GM21526 (cell line): ENCODE measurements around the gene IFITM10.

Experiments used
- ATAC-seq: cut with Tn5 transposase; IDR thresholded peaks from one replicate; pipeline ENCODE4 v1.9.1; 2021; ENCODE audit warnings: moderate library complexity; ENCODE audit not compliant: unreplicated experiment, low FRiP score

The IFITM10 gene

DNA sequence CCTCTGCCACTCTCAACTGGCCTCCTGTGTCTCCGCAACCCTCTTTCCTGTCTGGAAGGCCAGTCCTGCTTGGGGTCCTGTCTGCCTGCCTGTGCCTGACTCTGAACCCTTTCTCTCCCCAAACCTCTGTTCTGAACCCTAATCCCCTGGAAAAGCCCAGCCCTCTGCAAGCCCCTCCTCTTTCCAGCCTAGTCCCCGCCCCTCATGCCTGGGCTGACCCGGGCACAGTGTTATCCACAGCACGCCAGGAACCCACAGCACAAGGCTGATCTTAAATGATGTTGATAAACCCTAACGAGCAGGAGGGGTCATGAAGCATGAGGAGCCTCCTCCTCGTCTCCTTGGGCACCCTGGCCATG lies at the start of gene IFITM10:
TSS of gene IFITM10 (minus strand) at position 115 of the 359 bp plus-strand sequence. CDS start 153 bp downstream, outside the sequence.
- no peak for ATAC-seq

DNA sequence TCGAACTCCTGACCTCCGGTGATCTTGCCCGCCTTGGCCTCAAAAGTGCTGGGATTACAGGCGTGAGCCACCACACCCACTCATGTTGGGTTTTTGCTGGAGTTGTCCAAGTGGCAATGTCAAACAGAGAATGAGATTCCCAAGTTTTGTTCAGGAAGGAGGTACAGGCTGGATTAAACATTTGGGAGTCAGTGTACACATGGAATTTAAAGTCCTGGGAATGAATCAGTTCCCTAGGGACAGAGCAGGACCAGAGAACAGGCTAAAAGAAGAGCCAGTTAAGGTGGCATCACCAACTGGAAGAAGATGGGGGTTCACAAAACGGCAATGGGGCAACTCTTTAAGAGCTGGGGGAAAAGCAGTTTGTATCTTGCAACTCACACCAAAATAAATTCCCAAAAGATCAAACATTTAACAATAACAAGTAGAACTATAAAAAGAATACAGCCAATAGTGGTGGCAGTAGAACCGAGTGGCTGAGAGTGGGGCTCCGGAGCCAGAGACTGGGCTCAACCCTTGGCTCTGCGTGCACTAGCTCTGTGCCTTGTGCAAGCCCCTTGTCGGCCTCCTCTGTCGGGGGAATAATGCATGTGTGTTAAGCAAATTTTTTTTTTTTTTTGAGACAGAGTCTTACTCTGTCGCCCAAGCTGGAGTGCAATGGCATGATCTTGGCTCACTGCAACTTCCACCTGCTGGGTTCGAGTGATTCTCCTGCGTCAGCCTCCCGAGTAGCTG lies 47.2 kb upstream of the IFITM10 start:
- no peak for ATAC-seq

DNA sequence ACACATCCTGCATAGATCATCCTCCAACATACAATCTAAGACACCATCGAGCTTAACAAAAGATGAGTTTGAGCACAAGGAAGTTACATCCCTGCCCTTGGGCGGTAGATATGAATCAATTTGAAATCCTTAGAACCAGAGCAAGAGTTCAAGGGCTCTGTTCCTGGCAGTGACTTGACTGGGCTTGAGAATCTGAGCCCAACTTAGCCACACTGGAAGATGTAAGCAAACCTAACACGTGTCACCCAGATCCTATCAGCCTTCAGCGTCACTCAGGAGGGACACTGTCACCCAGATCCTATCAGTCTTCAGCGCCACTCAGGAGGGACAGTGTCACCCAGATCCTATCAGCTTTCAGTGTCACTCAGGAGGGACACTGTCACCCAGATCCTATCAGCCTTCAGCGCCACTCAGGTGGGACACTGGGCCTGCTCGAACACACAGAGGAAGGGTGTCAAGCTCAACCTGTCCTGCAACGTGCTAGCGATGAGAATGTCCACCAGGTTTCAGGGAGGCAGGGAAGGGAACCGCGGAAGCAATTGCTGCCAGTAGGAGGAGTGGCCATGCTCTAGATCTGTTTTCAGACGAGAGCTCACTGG lies 46.1 kb upstream of the IFITM10 start:
- no peak for ATAC-seq

DNA sequence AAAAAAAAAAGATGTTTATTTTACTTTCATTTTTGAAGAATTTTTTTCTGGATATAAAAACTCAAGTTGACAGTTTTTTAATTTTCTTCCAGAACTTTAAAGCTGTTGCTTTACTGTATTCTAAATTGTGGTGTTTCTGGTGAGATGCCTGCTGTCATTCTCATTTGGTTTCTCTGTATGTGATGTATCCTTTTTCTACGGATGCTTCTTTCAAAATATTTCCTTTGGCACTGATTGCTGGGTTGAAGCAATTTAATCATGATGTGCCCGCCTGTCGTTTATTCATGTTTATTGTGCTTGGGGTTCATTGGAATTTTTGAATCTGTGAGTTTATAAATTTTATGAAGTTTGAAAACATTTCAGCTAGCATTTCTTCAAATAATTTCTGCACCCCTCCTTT lies 42.7 kb upstream of the IFITM10 start:
- ATAC-seq: no peak

DNA sequence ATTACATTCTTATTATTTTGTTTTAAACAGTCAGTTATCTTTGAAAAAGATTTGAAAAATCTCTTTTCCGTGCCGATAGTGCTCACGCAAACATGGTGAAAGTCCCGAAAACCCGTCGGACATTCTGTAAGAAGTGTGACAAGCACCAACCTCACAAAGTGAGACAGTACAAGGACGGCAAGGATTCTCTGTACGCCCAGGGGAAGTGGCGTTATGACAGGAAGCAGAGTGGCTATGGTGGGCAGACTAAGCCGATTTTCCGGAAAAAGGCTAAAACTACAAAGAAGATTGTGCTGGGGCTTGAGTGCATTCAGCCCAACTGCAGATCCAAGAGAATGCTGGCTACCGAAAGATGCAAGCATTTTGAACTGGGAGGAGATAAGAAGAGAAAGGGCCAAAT lies 42.1 kb upstream of the IFITM10 start:
- no peak for ATAC-seq

DNA sequence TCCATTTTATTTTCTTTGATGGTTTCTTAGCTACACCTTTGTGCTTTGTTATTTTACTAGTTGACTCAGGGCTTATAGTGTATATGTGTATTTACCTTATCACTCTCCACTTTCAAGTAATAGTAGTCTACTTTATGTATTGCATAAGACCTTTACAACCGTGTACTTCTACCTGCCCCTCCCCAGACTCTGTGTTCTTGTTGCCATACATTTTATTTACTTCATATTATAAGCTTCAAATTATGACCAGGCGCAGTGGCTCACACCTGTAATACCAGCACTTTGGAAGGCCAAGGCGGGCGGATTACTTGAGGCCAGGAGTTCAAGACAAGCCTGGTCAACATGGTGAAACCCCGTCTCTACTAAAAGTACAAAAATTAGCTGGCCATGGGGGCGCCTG lies 41.5 kb upstream of the IFITM10 start:
- no peak for ATAC-seq

DNA sequence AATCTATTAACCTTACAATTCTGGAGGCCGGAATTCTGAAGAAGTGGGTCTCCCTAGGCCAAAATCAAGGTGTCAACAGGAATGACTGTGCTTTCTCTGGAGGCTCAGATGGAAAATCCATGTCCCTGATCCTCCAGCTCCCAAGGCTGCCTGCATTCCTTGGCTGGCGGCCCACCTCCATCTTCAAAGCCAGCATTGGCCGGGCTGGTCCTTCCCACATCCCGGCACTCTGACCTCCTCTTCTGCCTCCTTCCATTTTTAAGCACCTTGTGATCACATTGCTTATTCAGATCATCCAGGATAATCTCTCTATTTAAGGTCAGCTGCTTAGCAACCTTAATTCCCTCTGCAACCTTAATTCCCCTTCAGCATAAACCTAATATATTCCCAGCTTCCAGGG lies 36.1 kb upstream of the IFITM10 start:
- no peak for ATAC-seq

DNA sequence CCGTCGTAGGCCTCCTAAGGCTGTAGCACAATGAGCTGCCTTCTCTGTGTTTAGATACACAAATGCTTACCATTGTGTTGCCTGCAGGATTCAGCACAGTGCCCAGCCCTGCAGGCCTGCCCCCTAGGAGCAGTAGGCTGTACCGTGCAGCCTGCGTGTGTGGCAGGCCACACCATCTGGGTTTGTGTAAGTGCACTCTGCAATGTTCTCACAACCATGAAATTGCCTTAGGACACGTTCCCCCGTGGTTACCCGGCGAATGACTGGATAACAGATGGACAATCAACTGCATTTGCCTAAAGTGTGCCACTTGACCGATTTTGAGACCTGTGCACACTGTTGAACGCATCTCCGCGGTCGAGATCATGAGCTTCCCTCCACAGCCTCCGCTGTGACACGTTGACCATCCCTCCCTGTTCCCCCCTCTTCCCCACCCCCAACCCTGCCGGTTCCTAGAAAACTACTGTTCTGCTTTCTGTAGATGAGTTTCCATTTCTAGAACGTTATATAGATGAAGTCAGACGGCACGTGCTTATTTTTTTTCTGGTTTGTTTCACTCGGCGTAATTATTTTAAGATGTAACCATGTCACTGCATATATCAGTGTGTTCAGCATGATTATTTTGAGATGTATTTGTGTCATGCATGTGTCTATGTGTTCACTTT lies 35.5 kb upstream of the IFITM10 start:
- no peak for ATAC-seq

DNA sequence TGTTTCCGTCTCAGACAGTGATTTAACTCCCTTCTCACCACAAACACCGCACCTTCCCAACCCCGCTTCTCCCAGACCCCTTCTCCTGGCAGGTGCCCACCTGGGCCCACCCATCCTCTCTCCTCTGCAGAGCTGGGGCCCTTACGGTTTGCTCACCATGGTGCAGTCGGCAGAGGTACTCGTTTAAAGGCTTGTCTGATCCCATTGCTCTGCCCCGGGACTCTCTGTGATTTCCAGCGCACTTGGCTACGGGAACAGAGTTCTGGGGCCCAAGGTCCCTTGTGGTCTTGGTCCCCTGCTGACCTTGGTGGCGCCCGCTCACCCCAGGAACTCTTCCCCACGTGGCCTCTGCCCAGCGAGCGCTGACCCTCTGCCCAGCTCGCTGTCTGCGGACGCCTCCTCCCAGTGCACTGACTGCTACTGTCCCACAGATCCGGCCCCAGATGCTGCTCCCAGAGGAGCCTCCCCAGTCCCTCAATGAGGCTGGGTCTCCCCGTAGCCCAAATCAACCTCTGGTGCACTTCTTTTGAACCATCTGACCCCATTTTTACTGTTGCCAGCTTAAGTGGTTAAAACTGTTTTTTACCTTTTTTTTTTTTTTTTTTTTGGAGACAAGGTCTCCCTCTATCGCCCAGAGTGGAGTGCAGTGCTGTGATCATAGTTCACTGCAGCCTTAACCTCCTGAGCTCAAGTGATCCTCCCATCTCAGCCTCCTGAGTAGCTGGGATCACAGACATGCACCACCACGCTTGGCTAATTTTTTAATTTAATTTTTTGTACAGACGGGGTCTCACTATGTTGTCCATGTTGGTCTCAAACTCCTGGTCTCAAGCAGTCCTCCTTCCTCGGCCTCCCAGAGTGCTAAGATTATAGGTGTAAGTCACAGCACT lies 34.6 kb upstream of the IFITM10 start:
- ATAC-seq: no peak

DNA sequence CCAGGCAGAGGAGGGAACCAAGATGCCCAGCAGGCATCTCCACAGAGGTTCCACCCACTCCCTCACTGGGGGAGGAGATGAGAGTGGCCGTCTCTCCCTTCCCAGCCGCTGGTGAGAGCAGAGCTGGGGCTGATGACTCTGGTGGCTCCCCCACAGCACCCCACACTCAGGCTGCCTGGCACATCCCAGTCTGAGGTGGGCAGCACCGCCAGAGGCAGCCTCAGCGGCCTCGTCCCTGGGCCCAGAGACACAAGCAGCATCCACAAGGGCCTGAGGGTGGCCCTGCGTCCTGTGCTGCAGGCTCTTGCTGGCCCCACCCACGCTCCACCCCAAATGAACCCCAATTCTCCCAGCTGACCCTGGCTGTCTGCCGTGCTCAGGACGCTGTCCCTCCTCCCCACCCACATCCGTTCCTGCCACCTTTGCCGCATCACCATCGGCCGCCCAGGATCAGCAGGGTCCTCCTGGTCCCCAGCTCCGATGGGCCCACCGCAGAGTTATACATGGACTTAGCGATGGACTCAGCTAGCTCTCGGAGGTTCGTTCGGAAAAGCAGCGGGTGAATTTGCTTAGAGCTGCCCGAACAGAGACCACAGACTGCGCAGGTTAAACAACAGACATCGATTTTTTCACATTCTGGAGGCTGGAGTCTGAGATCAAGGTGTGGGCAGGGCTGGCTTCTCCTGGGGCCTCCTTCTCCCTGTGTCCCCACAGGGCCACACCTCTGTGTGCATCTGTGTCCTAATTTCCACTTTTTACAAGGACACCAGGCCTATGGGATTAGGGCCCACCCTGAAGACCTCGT lies 33.5 kb upstream of the IFITM10 start:
- ATAC-seq: no peak

DNA sequence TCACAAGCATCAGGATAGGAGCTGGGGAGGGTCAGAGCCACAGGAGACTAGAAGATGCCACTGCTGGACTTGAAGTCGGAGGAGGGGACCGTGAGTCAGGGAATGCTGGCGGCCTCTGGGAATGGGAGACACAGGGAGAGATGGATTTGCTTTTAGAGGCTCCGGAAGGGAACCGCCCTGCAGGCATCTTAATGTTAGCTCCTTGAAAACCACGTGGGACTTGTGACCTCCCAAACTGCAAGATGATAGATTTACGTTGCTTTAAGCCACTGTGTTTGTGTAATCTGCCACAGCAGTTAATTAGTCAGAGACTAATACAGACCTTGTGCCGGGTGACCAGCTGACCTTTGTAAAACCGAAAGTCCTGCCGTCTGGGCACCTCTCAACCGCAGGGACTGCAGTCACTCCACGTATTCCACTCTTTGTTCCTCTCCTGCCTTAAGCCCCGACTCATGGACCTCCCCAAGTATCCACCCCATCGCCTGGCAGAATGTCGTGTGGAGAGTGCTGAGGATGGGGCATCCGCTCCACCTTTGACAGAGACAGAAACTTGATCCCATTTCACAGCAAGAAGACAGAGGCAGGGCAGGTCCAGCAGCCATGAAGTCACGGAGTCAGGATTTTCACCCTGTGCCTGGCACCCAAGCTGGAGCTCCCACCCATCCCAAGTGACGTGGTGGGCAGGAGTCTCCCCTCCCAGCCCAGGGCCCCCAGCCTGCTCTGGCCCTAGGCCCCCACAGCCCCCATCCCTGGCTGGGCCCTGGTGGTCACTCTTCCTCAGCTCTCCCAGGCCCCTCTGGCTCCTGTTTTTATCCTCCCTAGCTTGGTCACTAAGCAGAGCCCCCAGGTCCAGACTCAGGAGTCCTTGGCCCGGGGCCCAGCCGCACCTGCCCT lies 32.7 kb upstream of the IFITM10 start:
- no peak for ATAC-seq

DNA sequence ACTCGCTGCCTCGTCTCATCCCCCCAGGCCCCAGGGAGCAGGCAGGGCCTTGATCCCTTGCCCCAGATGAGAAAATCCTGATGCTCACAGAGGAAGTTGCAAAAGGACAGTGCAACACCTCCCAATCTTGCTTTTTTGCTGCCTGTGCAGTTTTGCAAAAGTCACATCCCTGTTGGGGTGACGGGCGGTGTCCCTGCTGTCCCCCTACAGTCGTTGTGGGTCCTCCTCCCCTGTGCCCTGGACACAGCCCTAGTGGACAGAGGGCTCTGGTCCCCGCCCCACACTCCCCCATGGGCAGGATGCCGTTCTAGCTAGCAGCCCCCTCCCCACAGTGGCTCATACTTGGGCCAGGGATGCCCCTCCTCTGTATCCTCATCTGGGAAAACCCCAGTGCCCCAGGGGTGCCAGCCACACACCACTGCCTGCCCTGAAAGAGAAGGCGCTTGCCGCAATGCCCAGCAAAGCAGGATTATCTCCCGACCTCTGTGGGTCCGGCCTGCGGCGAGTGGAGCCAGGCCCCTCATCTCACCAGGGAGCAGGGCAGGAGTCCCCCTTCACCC lies 31.7 kb upstream of the IFITM10 start:
- ATAC-seq: no peak

DNA sequence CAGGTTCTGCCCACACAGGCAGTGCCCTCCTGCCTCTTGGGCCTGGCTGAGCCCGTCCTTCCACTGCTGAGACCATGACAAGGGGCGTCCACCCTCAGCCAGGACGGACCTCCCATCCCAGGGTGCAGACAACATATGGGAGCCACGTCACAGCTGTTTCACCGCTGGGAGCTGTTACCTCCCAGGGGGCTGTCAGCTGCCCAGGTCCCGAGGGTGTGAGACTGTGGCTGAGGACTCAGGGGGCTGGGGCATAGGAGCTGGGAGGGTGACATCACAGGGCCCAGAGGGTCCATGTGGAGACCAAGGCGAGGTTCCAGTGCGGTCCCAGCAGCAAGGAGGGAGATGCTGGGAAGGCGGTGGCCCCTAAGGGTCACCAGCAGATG lies 31.2 kb upstream of the IFITM10 start:
- no peak for ATAC-seq

DNA sequence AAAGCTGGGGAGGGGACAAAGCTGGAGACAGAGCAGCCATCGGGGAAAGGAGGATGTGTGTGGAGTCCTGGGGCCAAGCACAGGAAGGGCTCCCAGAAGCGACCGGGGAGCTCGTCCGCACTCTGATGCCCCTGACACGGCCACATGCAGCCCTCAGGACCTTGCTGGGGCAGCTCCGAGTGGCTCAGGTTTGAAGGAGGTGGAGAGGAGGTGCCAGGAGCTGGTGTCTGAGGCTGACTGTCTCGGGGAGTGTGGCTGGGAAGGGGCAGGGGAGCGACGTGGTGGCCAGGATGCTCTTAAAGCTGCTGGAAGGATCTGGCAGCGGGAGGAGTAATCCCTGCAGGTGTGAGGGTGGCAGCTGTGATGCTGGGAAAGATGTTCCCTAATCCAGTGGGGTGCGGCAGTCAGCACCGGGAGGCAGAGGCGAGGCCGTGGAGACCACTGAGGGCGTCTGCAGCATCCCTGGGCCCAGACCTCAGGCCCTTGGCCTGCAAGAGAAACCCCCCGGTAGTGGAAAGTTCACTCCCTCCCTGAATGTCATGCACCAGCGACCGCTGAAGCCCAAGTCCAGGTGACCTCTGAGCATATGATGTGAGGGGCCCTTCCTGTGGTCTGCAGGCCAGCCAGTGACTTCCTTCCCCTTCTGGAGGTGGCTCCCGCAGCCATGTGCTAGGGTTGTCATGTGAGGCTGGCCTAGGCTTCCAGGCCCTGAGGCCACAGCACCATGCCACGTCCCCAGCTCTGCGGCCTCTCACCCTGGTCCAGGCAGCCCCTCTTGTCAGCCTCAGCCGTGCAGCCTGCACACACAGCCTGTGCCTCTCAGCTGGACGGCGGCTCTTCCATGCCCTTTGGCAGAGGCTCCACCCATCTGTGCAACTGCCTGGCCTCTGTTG lies 30.6 kb upstream of the IFITM10 start:
- no peak for ATAC-seq

DNA sequence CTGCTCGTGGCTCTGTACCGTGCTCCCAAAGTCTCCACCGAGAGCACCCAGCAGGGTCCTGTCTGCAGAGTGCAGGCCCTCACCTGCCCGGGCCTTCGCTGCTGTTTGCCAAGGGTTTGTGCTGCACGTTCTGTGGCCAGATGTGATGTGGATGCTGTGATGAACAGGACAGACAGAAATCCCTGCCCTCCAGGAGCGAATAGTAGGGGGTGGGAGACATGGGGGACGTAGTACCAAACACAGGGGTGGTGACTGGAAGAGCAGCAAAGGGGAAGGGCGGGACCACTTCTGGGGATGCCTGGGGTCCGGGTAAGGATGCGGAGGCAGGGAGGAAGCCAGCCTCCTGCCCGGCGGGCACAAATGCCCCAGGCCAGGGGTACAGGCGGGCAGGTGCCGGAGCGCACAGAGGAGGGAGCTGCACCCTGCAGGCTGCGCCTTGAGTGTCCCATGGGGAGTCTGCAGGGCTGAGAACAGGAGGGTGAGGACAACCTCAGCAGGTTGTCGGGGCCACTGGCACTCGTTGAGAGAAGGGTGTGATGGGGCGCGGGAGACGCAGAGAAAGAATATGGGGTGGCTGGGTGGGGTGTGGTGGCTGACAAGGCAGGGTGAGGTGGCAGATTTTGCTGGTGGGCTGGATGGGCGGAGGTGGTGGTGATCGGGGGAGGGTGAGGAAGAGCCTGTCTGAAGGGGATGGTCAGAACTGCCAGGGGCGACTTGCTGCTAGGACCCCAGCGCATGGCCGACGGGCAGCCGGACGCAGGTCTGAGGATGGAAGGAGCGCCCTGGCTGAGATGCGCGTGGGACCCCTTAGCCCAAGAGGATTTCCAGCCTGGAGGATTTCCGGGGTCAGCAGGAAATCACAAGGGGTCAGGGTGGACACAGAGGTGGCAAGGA lies 29.7 kb upstream of the IFITM10 start:
- no peak for ATAC-seq

DNA sequence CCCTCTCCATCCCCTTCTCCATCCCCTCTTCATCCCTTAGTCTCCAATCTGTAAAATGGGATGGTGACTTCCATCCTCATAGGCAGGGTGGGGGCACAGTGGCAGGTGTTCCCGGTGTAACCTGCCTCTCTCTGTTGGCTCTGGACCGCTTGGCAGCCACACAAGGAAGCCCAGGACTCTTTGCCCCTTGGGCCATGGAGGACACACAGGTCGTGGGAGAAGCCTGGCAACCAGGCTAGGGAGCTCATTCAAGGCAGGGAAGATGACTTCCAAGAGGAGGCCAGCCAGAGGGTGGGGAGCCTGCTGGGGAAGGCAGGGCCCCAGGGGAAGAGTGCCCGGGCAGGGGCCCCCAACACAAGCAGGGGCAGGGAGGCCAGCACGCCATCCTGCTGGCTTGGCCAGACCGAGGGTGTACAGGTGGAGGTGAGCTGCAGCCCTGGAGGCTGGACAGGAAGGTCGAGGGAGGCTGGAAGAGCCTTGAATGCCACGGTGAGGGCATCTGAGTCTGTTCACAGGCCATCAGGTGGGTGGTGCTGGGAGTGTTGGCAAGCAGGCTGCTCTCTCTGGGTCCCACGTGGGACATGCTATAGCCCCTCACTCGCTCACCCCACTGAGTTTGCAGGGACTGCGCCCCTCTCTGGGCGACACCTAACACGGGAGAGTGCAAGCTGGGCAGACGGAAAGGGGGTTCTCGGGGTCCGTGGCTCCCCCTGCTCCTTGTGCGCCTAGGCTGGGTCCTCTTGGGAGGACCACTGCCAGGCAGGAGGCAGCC lies 28.8 kb upstream of the IFITM10 start:
- no peak for ATAC-seq
